ENCODE measurements around the gene FOXI3. TPM values are rescaled to one million over a fixed set of nuclear protein-coding genes. Genes with fewer than 3 reads are reported as not detected.
"Not testable (repeated sequence)": the region's sequence is repeated elsewhere in the genome, so short reads cannot be mapped to it uniquely, and the experiment has no call there.

The FOXI3 gene
- polyA plus RNA-seq, 1 experiment, result not detected

DNA sequence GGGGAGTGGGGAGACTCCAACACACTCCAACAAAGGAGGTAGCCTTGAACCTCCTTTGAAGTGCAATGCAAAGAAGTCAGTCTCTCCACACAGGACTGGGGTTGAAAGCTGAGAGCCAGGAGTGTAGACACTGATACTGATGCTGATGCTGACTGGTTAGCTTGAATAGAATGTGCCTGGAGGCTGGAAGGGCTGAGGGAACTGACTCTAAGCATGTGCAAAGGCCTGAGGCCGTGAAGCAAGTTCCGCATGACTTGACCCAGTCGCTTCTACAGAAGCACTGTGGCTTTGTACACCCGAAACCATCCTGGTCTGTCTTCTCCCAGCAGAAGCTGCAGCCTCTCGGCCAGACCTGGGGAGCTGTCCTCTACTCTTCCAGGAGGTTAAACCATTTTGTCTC, 10.4 kb downstream of the FOXI3 start:
- ChIA-PET CTCF (no interaction called here), POLR2A (no interaction called here)
- DNase-seq (ENCODE audit: low read depth), result no peak
- H3K4me3 ChIP-seq (ENCODE audit: low read depth, low read length), result no peak overlapping the region
- H3K36me3 ChIP-seq (ENCODE audit: control insufficient read depth, insufficient read depth, low read length), result no peaks in the 10 kb centered on the region
- TF ChIP-seq CTCF (IDR thresholded peaks at IDR 0.05; ENCODE audit: insufficient read depth, low read depth, low read length), result no peak
- H3K27me3 ChIP-seq (ENCODE audit: control insufficient read depth, insufficient read depth, low read length), result no peaks in the 10 kb centered on the region; the same call in 1 of the 2 replicates

DNA sequence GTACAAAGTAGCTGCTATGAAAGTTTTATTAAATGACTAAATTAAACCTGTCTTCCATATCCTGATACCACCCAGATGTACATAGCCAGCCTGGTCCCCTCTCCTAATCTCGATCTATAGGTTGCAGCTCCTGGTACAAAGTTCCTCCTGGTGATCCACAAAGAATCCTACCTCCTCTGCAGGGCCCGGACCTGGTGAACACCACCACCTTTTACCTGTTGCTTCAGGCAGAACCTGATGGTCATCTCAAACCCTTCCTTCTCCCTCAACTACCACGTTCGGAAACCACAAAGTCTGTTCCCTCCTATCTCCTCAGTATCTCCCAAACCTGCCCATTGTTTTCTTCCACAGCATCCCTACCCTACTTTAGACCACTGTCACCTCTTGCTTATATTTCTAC, 15.5 kb downstream of the FOXI3 start:
- H3K36me3 ChIP-seq (ENCODE audit: control insufficient read depth, insufficient read depth, low read length), result no peaks in the 10 kb centered on the region
- DNase-seq (ENCODE audit: low read depth), result no peak

DNA sequence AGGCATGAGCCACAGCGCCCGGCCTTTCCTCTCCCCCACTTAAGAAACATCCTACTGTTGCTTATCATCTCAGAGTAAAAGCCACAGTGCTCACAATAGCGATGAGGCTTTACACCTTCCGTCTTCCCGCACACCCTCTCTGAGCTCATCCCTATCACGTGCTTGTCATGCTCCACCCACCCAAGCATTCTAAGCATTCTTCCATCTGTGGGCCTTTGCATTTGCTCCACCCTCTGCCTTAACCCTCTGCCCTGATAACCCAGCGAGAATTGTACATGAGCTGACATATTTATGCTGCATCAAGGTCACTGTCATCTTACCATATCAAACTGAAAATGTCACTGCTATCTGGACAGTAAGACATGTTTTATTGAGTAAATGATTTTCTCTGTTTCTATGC, 22.6 kb downstream of the FOXI3 start:
- no peak for DNase-seq (ENCODE audit: low read depth)
- no peak for TF ChIP-seq CTCF (IDR thresholded peaks at IDR 0.05; ENCODE audit: insufficient read depth, low read depth, low read length)
- POLR2A ChIA-PET, result no interaction called here
- H3K36me3 ChIP-seq (ENCODE audit: control insufficient read depth, insufficient read depth, low read length), result no peaks in the 10 kb centered on the region
- H3K4me3 ChIP-seq (ENCODE audit: low read depth, low read length), result no peak overlapping the region
- H3K27me3 ChIP-seq (ENCODE audit: control insufficient read depth, insufficient read depth, low read length), result no peaks in the 10 kb centered on the region
- CTCF ChIA-PET, result no interaction called here

More for the DNA sequence above, 15.5 kb downstream of the FOXI3 start:
- no peak for TF ChIP-seq CTCF (IDR thresholded peaks at IDR 0.05; ENCODE audit: insufficient read depth, low read depth, low read length)
- Histone ChIP-seq H3K4me3 (ENCODE audit: low read depth, low read length) (no peak overlapping the region), H3K27me3 (ENCODE audit: control insufficient read depth, insufficient read depth, low read length) (no peaks in the 10 kb centered on the region)
- POLR2A ChIA-PET, result no interaction called here
- CTCF ChIA-PET, result no interaction called here

GRCh38 chr2:88423733-88424132, 28.8 kb downstream of the FOXI3 start:
- Histone ChIP-seq H3K27me3 (ENCODE audit: control insufficient read depth, insufficient read depth, low read length) (no peaks in the 10 kb centered on the region), H3K36me3 (ENCODE audit: control insufficient read depth, insufficient read depth, low read length) (no peaks in the 10 kb centered on the region), H3K4me3 (ENCODE audit: low read depth, low read length) (no peak overlapping the region)
- ChIA-PET CTCF (no interaction called here), POLR2A (no interaction called here)
- no peak for DNase-seq (ENCODE audit: low read depth)
- no peak for TF ChIP-seq CTCF (IDR thresholded peaks at IDR 0.05; ENCODE audit: insufficient read depth, low read depth, low read length)

DNA sequence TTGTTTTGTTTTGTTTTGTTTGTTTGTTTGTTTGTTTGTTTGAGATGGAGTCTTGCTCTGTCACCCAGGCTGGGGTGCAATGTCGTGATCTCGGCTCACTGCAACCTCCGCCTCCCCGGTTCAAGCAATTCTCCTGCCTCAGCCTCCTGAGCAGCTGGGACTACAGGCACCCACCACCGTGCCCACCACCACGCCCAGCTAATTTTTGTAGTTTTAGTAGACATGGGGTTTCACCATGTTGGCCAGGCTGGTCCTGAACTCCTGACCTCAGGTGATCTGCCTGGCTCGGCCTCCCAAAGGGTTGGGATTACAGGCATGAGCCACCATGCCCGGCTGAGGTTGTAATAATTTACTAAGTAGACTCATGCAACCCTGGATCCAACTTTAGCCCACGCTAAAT, 33.4 kb downstream of the FOXI3 start:
- H3K27me3 ChIP-seq (ENCODE audit: control insufficient read depth, insufficient read depth, low read length); CTCF ChIA-PET; POLR2A ChIA-PET; DNase-seq (ENCODE audit: low read depth); H3K4me3 ChIP-seq (ENCODE audit: low read depth, low read length); H3K36me3 ChIP-seq (ENCODE audit: control insufficient read depth, insufficient read depth, low read length): not testable (repeated sequence)

DNA sequence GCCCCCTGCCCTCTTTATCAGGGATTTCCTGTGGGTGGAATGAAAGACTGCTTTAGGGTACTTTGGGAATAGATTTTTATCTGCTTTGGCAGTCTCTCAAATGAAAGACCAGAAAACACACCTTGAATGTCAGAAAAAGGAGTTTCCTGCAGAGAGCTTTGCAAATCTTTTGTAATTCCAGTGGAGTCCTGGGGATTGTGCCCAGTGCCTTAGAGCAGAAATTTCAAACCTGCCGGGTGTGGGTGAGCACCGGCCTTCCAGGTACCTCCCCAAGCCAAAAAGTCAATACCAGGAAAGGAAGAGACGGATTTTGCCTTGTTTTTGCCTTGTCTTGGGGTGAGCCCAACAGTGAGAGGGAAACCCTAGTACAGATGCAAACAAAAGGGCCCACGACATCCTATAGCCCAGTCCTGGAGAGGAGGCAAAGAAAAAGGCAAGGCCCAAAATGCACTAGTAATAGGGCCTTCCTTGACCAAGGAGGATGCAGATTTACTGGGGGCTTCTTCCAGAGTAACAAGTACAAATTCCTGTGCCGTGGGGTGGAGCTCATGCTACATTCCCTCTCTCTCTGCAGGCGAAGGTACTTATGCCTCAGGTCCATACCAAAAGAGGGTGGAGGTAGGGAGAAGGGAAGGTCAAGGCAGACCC, 36.4 kb downstream of the FOXI3 start:
- TF ChIP-seq CTCF (IDR thresholded peaks at IDR 0.05; ENCODE audit: insufficient read depth, low read depth, low read length), result no peak
- no peaks in the 10 kb centered on the region for H3K36me3 ChIP-seq (ENCODE audit: control insufficient read depth, insufficient read depth, low read length)
- no peak overlapping the region for H3K4me3 ChIP-seq (ENCODE audit: low read depth, low read length)
- POLR2A ChIA-PET, result no interaction called here
- no peak for DNase-seq (ENCODE audit: low read depth)
- CTCF ChIA-PET, result no interaction called here
- H3K27me3 ChIP-seq (ENCODE audit: control insufficient read depth, insufficient read depth, low read length), result no peaks in the 10 kb centered on the region

DNA sequence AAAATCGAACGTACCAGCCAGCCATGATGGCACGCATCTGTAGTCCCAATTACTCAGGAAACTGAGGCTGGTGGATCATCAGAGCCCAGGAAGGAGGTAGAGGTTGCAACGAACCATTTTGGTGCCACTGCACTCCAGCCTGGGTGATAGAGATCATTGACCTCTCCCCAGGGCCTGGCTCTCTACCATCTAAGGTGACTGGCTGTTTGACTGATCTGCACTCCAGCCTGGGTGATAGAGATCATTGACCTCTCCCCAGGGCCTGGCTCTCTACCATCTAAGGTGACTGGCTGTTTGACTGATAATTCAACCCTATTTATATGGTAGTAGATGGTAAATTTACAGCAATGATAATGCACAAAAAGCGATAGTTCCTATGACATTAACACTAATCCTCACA, 43.6 kb downstream of the FOXI3 start:
- H3K4me3 ChIP-seq (ENCODE audit: low read depth, low read length); POLR2A ChIA-PET; H3K36me3 ChIP-seq (ENCODE audit: control insufficient read depth, insufficient read depth, low read length); H3K27me3 ChIP-seq (ENCODE audit: control insufficient read depth, insufficient read depth, low read length); CTCF ChIA-PET; DNase-seq (ENCODE audit: low read depth): not testable (repeated sequence)
